ENCODE results near the gene SCO2. TPM values are rescaled to one million over a fixed set of nuclear protein-coding genes. Genes with fewer than 3 reads are reported as not detected.
A peak's percentile ranks its signal among the peaks of the same experiment; 100 is the strongest.

The SCO2 gene
- 2.4 TPM for total RNA-seq
- long read RNA-seq, partial matches to known transcripts: 0 of 9 reads
- long read RNA-seq, other reads (novel, unspliced or antisense): 8 of 9 reads

GRCh38 chr22:50525104-50525857 lies at the start of gene SCO2:
Gene SCO2, minus strand, starts transcription at chr22:50525598. Its CDS starts 1,187 bp downstream, at chr22:50524411.
- intact Hi-C loops (cut with DNase I): loop anchor here (5.0 kb wide), 2 partner anchors 37 to 57 kb away; partner anchors contain the start of genes CHKB and SYCE3
- peak; percentile 97 for DNase-seq (ENCODE audit: low spot score)

- DNase-seq (ENCODE audit: low spot score): no peak
- intact Hi-C loops (cut with DNase I): no loop called here
Measured at GRCh38 chr22:50574383-50574755, 49.0 kb upstream of the SCO2 start.

- intact Hi-C loops (cut with DNase I): no loop called here
- DNase-seq (ENCODE audit: low spot score): no peak
Measured at GRCh38 chr22:50573491-50574382, 48.3 kb upstream of the SCO2 start.

DNA sequence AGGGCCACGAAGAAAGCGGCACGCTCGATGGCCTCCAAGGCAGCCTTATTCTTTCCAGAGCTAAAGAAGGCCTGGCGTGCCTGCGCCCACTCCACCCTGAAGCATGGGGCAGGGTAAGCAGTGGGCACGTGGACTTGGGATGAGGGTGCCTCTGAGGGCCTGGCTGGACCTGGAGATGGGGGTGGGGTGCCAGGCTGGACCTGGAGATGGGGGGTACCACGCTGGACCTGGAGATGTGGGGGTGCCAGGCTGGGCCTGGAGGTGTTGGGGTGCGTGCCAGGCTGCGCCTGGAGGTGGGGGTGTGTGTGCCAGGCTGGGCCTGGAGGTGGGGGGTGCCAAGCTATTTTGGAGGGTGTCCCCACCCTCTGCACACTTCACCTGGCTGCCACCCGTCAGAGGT lies 47.6 kb upstream of the SCO2 start:
- intact Hi-C loops (cut with DNase I): no loop called here
- DNase-seq (ENCODE audit: low spot score): no peak

DNA sequence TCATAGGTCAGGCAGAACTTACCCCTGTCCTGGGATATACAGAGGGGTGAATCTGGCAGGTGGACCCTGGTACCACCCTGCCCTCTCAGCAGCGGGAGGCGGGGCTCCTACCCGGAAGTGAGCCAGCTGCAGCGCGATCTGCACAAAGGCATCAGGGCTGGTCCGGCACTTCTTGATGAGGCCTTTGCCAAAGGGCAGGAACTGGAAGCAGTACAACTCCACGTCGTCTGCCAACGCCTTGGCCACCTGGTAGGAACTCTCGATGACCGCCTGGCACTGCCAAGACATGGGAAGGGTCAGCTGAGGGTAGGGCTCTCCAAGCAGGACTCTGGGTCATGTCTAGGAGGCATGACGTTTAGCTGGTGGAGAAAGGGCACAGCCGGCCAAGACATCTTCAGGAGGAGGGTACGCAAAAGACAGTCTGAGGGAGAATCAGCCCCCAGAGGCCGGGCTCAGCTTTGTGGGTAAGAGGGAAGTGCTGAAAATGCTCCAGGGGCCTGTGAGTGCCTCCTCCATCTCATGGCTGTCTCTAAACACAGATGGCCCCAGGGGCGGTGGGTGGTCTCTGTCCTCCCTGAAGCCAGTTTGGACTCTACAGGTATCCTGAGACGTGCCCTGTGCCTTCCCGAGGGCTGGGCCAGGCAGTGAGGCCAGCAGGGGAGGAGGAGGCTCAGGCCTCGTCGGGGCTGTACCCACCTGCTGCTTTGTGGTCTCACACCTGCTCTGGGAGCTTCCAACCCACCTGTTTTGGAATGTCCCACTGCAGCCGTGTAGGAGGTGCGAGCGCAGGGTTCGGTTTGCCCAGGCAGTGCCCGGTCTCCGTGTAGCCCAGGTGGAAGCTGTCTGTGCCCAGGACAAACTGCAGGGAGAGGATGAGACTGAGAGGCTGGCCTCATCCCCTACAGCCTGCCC lies 46.1 kb upstream of the SCO2 start:
- intact Hi-C loops (cut with DNase I): no loop called here
- no peak for DNase-seq (ENCODE audit: low spot score)

DNA sequence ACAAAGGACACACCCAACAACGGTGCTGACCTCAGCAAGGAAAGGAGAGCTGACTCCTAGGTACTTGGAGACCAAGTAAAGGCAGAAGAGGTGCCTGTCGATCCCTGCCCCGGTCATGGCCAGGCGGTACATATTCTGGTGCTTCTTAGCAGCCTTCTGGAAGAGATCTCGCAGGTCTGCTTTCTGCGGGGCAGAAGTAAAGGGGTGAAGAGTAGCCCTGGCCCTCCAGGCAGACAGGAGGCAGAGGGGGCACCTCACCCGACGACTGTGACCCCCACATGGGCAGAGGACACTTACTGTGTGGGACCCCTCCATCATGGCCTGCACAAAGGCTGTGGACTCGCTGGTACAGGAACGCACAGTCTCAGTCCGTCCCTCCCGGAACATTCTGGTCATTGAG lies 45.5 kb upstream of the SCO2 start:
- DNase-seq (ENCODE audit: low spot score): no peak
- intact Hi-C loops (cut with DNase I): no loop called here

DNA sequence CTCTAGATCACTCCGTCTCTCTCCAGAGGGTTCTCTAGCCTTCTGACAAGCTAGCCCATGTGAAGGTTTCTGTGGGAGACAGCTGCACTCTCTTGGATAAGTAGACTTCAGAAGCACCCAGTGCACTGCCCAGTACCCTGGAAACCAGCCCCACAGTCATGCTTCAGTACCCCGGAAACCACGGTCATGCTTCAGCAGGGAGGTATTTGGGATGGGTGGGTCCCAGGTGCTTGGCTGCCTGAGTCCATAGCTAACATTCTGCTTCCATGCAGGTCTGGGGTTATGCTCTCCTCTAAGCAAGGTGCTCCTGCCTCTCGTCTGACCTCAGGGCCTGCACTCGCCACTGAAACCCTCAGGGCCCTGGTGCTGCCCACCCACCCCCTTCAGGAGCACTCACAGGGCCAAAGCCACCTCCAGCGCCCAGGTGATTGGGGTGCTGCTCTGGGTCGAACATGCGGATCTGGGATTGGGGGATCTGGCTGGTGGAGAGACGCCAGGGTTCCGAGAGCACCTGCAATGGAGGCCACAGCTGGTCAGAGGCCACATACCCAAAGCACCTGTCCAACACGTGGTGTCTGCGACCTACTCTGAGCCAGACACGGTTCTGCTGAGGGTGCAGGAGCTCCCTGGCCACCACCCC lies 44.6 kb upstream of the SCO2 start:
- intact Hi-C loops (cut with DNase I): no loop called here
- DNase-seq (ENCODE audit: low spot score): no peak

DNA sequence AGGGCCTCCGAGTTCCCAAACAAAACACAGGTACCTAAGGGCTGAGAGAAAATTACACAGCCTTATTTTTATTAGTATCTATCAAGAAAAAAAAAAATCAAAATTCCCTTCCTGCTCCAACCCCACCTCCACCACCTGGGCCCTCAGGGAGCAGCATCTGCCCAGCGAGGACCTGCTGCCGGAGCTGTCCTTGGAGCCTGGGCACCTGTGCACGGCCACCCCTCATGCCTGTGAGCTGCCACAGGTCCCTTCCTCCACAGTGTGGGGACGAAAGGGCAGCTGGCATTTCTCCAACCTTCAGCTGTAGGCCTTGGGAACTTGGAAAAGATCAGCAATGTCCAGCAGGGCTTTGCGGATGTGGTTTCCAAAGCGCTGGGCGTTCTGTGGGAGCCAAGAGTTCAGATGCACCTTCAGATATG lies 43.7 kb upstream of the SCO2 start:
- DNase-seq (ENCODE audit: low spot score): no peak
- intact Hi-C loops (cut with DNase I): no loop called here

GRCh38 chr22:50568626-50569025 lies 43.2 kb upstream of the SCO2 start:
- DNase-seq (ENCODE audit: low spot score): no peak
- intact Hi-C loops (cut with DNase I): no loop called here

DNA sequence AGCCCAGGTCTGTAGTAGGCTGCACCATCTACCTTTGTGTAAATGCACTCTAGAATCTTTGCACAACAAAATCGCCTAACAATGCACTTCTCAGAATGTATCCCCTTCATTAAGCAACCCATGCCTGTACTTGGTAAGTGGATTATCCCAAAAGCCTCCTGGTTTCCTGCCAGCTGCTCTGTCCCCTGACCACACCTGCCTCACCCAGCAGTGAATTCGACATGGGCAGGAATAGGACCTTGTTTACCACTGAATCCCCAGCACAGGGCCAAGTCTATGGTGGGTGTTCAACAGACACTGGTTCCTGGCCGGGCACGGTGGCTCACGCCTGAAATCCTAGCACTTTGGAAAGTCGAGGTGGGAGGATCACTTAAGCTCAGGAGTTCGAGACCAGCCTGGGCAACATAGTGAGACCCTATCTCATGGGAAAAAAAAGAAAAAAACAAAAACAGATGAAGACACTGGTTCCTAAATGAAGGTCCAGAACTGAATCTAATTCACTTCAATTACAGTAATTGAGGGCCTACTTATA lies 42.4 kb upstream of the SCO2 start:
- DNase-seq (ENCODE audit: low spot score): no peak
- intact Hi-C loops (cut with DNase I): no loop called here

DNA sequence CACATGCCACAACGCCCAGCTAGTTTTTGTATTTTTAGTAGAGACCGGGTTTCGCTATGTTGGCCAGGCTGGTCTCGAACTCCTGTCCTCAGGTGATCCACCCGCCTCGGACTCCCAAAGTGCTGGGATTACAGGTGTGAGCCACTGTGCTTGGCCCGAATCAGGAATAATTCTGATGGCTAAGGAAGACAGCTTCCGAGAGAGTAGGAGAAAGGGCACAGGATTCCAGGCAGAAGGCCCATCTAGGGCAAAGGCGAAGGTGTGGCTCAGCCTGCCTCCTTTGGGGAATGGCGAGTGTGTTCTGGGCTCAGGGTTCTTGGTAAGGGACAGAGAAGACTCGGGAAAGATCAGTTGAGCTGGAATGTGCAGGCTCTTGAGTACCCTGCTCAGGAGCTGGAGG lies 38.9 kb upstream of the SCO2 start:
- DNase-seq (ENCODE audit: low spot score): no peak
- intact Hi-C loops (cut with DNase I): loop anchor here (5.0 kb wide), 1 partner anchor 37 kb away; the partner anchor contains the start of gene SCO2

GRCh38 chr22:50563413-50564160 lies 38.2 kb upstream of the SCO2 start:
- intact Hi-C loops (cut with DNase I): loop anchor here (1.0 to 5.0 kb wide), 3 partner anchors 15 to 36 kb away; partner anchors contain the start of genes CHKB, CPT1B and SCO2
- no peak for DNase-seq (ENCODE audit: low spot score)

GRCh38 chr22:50562523-50563412 lies 37.4 kb upstream of the SCO2 start, which contains the start of gene SYCE3:
Gene SYCE3, minus strand, starts transcription at chr22:50562919. Its CDS starts 6,514 bp downstream, at chr22:50556405.
- intact Hi-C loops (cut with DNase I): loop anchor here (1.0 to 5.0 kb wide), 3 partner anchors 16 to 35 kb away; partner anchors contain the start of genes CHKB, CPT1B and SCO2
- DNase-seq (ENCODE audit: low spot score): peak; percentile 100

DNA sequence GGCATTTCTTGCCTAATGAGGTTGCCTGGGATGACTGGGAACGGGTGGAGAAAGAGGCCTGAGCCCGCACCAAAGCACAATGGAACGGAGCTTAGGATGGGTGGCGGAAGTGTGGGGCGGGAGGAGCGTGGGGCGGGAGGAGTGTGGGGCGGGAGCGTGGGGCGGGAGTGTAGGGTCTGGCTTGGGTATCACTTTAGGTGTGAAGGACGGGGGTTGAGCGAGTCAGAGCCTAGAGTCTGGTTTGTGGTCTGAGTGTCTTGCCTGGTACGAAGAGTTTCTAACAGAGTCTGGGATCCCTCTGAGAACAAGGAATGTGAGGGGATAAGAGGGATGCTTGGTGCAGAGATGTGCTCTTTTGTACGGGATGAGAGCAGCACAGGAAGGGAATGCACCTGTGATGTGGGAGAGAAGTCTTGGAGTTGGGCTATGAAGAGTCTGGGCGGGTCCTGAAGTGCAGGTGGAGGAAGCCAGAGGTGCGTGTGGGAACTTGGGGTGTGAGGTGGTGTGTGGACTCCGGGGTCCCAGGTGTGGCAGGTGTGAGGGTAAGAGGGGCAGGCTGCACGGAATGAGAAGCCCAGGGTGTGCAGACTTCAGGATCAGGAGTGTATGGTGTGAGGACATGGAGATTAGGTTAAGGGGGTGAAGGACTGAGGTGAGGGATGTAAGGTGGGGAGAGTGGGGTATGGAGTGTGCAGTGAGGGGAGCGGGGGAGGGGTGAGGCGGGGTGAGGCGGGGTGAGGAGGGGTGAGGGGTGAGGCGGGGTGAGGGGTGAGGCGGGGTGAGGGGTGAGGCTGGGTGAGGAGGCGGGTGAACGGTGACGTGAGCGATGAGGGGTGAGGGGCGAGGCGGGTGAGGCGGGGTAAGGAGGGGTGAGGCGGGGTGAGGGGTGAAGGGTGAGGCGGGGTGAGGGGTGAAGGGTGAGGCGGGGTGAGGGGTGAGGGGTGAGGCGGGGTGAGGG lies 36.3 kb upstream of the SCO2 start:
- intact Hi-C loops (cut with DNase I): loop anchor here (2.0 to 5.0 kb wide), 2 partner anchors 21 to 34 kb away; partner anchors contain the start of genes CHKB and SCO2

GRCh38 chr22:50560034-50560433 lies 34.6 kb upstream of the SCO2 start:
- intact Hi-C loops (cut with DNase I): loop anchor here (5.0 kb wide), 1 partner anchor 33 kb away; the partner anchor contains the start of gene SCO2
- DNase-seq (ENCODE audit: low spot score): no peak

More for the DNA sequence above, 36.3 kb upstream of the SCO2 start:
- DNase-seq (ENCODE audit: low spot score): no peak

All from cardiac septum (tissue), 1 donor.